ENCODE results near the gene DNAJC4. TPM values are rescaled to one million over a fixed set of nuclear protein-coding genes. Genes with fewer than 3 reads are reported as not detected.
A peak's percentile ranks its signal among the peaks of the same experiment; 100 is the strongest.

DNAJC4 gene
- total and polyA plus RNA-seq, 9 of the 15 experiments (the other 6 are each of a cell fraction or from before 2014, with no cell fraction given) = 4.0 to 32.6 (median 19.9) TPM

DNA sequence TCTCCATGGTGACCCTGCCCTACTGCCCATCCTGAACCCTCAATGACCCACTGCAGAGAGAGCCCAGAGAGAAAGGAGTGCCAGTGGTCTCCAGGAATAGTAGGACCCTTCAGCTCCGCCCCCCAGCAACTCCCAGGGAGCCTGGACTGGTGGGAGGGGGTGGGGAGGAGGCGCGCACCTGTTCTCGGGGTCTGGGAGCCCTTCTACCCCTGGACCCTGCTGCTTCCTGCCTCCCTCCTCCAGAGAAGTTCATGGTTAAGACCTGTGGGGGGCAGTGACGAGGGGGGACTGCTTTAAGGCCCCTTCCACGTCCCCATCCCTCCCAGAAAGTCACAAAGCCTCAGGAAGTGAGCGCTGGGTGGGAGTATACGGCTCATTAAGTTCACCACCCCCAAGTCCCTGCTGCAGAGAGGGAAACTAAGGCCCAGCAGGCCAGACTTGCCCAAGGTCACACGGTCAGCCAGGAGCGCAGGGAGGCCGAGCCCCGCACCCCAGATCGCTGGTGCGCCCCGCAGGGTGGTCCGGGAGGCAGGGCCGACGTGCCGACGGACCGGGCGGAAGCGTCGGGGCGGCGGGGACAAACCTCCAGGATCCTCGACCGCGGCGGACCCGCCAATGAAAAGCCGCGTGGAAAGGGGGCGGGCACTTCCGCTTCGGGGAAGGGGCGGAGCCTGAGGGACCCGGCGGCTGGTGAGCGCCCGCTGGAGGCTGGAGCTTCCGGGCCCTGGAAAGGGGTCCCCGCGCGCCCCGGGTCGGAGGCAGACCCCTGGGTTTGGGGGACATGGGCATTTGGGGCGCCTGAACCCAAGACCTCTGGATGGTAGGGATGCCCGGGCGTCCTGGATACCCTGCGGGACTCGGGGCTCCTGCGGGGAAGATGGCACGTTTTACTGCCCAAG, 4.5 kb upstream of the DNAJC4 start, which contains the start of the genes NUDT22 and TRPT1 (continued):
- TF ChIP-seq, protein P1, sequence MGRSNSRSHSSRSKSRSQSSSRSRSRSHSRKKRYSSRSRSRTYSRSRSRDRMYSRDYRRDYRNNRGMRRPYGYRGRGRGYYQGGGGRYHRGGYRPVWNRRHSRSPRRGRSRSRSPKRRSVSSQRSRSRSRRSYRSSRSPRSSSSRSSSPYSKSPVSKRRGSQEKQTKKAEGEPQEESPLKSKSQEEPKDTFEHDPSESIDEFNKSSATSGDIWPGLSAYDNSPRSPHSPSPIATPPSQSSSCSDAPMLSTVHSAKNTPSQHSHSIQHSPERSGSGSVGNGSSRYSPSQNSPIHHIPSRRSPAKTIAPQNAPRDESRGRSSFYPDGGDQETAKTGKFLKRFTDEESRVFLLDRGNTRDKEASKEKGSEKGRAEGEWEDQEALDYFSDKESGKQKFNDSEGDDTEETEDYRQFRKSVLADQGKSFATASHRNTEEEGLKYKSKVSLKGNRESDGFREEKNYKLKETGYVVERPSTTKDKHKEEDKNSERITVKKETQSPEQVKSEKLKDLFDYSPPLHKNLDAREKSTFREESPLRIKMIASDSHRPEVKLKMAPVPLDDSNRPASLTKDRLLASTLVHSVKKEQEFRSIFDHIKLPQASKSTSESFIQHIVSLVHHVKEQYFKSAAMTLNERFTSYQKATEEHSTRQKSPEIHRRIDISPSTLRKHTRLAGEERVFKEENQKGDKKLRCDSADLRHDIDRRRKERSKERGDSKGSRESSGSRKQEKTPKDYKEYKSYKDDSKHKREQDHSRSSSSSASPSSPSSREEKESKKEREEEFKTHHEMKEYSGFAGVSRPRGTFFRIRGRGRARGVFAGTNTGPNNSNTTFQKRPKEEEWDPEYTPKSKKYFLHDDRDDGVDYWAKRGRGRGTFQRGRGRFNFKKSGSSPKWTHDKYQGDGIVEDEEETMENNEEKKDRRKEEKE (IDR thresholded peaks at IDR 0.05; ENCODE audit: borderline replicate concordance in 1 of 2, control insufficient read depth in 1 of 2, low read depth in 2 of 2, low read length in 1 of 2) = 0 out of 4 replicates have a peak, but pooled peaks of 1 of the 2 experiments have one; percentile 33
- peak in 1 of 2 experiments; percentile 7; a peak in 2 of 4 replicates for TF ChIP-seq RAD21 (CRISPR knock-in tag; conservative IDR thresholded peaks at IDR 0.05 in 1 of 2, IDR thresholded peaks at IDR 0.05 in 1 of 2)
- peak; percentile 40; the same call in 1 of the 2 replicates for TF ChIP-seq MBD2 (IDR thresholded peaks at IDR 0.05; ENCODE audit: borderline replicate concordance, low read depth)
- TF ChIP-seq, protein P2, sequence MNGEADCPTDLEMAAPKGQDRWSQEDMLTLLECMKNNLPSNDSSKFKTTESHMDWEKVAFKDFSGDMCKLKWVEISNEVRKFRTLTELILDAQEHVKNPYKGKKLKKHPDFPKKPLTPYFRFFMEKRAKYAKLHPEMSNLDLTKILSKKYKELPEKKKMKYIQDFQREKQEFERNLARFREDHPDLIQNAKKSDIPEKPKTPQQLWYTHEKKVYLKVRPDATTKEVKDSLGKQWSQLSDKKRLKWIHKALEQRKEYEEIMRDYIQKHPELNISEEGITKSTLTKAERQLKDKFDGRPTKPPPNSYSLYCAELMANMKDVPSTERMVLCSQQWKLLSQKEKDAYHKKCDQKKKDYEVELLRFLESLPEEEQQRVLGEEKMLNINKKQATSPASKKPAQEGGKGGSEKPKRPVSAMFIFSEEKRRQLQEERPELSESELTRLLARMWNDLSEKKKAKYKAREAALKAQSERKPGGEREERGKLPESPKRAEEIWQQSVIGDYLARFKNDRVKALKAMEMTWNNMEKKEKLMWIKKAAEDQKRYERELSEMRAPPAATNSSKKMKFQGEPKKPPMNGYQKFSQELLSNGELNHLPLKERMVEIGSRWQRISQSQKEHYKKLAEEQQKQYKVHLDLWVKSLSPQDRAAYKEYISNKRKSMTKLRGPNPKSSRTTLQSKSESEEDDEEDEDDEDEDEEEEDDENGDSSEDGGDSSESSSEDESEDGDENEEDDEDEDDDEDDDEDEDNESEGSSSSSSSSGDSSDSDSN (IDR thresholded peaks at IDR 0.05; ENCODE audit: borderline replicate concordance in 1 of 2, low read depth in 2 of 2, low read length in 2 of 2) = peak in 1 of 2 experiments; percentile 38; a peak in 1 of 4 replicates
- no peak for TF ChIP-seq ATF1 (CRISPR knock-in tag; IDR thresholded peaks at IDR 0.05)
- peak; percentile 46; the same call in 1 of the 2 replicates for TF ChIP-seq ATF1 (tag; IDR thresholded peaks at IDR 0.05)
- TF ChIP-seq, protein P3, sequence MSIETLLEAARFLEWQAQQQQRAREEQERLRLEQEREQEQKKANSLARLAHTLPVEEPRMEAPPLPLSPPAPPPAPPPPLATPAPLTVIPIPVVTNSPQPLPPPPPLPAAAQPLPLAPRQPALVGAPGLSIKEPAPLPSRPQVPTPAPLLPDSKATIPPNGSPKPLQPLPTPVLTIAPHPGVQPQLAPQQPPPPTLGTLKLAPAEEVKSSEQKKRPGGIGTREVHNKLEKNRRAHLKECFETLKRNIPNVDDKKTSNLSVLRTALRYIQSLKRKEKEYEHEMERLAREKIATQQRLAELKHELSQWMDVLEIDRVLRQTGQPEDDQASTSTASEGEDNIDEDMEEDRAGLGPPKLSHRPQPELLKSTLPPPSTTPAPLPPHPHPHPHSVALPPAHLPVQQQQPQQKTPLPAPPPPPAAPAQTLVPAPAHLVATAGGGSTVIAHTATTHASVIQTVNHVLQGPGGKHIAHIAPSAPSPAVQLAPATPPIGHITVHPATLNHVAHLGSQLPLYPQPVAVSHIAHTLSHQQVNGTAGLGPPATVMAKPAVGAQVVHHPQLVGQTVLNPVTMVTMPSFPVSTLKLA (conservative IDR thresholded peaks at IDR 0.05) = peak; percentile 72 to 81
- TF ChIP-seq L3MBTL2 (IDR thresholded peaks at IDR 0.05) = 0 out of 2 replicates have a peak, but pooled peaks have one; percentile 19
- TF ChIP-seq, protein P4, sequence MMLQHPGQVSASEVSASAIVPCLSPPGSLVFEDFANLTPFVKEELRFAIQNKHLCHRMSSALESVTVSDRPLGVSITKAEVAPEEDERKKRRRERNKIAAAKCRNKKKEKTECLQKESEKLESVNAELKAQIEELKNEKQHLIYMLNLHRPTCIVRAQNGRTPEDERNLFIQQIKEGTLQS (IDR thresholded peaks at IDR 0.05) = no peak
- TF ChIP-seq, protein P4 (CRISPR knock-in tag; conservative IDR thresholded peaks at IDR 0.05) = 0 out of 2 replicates have a peak, but pooled peaks have one; percentile 24
- TF ChIP-seq ZNF695 (CRISPR knock-in tag; IDR thresholded peaks at IDR 0.05) = no peak
- TF ChIP-seq TFAM (CRISPR knock-in tag; conservative IDR thresholded peaks at IDR 0.05) = no peak
- TF ChIP-seq, protein P5, sequence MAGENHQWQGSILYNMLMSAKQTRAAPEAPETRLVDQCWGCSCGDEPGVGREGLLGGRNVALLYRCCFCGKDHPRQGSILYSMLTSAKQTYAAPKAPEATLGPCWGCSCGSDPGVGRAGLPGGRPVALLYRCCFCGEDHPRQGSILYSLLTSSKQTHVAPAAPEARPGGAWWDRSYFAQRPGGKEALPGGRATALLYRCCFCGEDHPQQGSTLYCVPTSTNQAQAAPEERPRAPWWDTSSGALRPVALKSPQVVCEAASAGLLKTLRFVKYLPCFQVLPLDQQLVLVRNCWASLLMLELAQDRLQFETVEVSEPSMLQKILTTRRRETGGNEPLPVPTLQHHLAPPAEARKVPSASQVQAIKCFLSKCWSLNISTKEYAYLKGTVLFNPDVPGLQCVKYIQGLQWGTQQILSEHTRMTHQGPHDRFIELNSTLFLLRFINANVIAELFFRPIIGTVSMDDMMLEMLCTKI (IDR thresholded peaks at IDR 0.05; ENCODE audit: partially characterized antibody) = no peak
- TF ChIP-seq NR1H2 (CRISPR knock-in tag; IDR thresholded peaks at IDR 0.05) = 0 out of 2 replicates have a peak, but pooled peaks have one; percentile 66
